AML-193 (cell line): ENCODE measurements around the gene PKD1L1.

Source experiments
- DNase-seq, 2 experiments: peaks; one replicate each; lab custom pipeline; 2025; lab: John Stamatoyannopoulos, UW

The PKD1L1 gene

DNA sequence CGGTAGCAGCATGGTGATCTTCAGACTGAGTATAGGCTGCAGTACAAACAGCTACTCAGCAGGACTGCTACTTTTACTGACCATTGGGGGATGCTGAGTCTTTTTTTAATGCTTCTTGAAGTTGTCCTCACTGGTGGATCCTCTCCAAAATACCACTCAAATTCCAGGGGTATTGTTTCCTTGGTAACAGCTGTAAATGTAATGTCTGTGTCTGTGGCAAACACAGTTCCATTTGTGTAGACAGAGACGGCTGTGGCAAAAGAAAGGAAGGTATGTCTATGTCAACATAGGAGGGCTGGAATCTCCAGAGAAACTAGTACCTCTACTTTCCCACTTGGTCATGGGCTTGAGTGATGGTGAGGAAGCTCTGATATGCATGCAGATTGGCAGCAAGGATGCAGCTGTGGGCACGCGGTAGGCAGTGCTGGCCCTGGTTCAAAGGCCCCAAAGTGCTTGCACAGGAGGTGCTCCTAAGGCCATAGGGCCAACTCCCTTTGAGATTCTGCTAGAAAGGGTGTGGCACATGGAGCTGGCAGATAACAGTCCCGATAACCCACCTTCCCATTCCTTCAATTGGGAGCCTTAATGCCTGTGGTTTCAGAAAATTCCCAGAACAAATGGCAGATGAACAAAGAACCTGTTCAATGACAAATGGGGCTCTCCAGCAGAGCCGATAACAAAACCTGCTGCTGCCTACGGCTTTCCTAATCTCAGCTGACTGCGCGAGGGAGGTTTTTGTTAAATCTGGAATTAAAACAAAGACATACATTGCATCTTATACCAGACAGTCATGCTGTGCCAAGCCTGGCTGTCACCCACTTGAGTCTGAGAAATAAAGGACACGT is 43.0 kb downstream of the PKD1L1 start:
- DNase-seq = no peak

DNA sequence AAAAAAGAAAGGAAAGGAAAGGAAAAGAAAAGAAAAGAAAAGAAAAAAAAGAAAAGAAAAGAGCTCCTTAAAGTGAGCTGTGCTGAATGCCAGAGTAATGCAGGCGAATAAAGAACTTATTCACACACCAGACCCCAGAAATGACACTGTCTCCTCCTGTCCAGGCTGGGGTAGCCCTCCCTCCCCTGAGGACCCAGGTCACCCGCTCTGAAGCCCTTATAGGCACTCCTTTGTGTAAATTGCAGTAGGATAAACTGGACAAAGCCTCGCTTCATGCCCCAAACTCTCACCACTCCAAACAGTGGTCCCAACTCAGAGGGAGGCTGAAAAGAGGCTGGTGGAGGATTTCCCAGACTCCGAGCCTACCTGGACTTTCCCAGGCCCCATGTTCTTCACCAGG is 46.3 kb downstream of the PKD1L1 start:
- DNase-seq = no peak

DNA sequence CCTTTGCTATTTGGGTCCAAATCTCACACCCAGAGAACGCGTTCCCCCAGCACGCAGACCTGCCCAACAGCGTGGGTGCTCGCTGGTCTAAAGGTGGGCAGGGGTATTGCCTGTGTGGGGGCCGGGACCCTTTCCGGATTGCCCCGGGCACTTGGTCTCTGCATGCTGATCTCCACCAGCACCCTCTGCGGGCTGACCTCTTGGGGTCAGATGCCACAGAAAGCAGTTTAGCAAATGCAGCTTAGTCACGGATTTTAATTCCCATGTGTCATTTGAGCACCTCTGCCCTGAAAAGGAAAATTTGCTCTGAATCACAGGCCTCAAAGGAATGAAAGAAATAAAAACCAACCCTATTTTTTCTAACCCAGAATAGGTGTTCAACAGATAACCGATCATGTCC is 46.7 kb downstream of the PKD1L1 start:
- DNase-seq = no peak

DNA sequence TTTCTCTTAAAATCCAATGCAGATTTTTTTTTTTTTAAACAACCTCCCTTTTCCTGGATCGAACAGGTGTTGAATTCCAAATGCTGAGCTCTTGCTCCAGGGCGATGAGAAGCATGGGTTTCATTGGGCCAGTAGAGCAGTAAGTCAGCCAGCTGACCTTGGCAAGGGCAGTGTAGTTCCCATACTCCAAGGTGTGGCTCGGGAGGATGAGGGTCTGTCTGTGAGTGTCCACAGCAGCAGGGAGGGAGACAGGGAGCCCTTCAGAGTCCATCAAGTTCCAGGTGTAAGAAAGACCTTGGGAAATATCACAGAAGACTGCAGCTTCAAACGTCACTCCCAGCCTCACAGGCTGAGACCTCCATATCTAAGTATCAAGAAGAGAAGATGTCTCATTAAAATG is 50.4 kb downstream of the PKD1L1 start:
- DNase-seq = no peak

DNA sequence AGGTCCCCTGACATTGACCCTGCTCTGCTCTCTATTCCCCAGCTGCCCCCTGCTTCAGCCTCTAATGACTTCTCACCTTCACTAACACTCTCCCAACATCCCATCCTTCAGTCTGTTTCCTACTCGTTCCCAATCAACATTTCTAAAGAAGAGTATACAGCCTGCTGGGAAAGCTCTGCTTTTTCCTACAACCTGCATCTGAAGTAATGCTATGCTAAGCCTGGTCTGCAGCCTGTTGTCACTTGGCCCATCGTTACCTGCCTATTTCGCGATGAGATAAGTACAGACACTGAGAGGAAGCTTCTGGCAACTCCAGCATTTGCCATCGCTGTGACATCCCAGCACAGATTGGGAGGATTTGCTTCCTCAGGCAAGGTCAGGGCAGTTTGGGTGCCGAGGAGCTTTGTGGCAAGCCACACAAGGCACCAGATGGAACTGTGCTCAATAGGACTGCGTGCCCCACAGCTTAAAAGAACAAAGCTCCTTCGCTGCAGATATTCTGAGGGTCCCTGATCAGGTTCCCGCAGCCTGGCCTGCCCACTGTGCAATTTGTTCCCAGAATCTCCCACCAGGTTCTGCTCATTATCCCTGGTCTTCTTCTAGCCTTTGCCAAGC is 51.4 kb downstream of the PKD1L1 start:
- DNase-seq = no peak

DNA sequence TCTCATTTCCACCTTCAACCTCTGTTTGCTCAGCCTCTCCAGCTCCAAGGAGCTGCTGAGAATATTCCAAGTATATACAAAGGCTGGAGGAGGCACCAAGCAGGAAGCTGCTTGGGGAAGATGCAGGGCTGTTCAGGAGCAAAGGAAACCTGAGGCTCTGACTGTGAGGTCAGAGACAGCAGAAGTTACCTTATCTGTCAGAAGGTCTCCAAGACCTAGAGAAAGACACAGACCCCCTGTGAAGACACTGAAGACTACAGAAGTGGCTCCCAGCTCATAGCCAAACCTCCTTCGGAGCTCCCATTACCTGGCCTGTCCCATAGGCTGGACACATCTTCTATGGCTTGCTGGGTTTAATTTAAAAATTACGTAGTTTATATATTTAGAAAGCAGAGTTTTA is 53.2 kb downstream of the PKD1L1 start:
- no peak for DNase-seq

DNA sequence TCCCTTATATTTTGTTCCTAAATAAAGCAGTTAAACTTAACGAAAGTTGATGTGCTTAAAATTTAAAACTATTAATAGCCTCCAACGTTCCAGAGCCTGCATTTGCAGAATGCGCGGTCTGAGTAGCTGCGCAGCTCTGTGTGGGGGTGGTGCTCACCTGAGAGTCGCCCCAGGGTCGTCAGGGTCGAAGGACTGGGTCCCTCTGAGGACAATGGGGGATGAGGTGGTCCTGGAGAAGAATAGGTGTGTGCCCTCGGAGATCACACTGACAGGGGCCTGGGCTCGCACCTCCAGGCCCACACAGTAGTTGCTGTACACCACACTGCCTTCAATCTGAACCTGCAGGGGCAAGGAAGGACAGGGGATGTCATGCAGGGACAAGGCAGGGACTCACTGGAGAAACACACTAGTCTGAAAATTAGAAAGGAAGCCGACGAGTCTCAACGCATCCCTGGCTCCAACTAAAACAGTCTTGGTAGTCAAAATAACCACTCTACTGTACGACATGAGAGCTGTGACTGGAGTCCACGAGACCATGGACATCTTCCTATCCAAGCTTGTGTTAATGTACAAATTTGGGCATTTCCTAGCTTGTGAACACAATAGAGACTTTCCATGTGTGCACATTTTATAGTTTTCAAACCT is 54.4 kb downstream of the PKD1L1 start:
- no peak for DNase-seq

DNA sequence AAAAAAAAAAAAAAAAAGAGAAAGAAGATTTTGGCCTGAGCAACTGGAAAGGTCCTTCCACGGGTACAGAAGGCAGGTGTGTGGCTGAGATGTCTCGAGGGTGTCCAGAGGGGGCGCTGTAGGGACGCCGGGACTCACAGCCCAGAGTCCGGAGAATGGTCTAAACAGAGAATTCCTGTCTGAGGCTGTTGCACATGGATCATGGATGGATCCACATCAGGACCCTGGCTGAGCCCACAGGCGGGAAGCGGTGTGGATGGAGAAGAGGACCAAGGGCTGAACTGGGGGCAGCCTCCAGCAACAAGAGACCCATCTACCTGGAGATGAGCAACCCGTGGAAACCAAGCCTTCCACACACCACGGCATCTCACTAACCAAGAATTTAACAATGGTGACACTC is 55.0 kb downstream of the PKD1L1 start:
- no peak for DNase-seq

DNA sequence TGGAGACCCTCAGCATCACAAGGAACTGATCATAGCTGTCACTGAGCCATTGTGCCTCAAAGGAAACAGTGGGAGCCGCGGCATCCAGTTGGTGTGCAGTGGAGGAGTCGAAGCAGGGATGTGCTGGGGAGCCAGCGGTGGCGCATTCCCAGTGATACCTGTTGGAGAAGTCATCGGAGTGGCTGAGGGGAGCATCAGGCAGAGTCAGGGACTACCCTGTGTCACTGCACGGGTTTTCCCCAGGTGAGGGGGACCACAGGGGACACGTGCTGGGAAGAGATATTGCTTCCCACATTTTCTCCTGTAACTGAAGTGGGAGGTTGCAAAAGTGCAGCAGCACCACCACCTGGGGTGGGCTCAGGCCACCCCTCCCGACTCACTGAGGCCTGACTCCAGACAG is 57.7 kb downstream of the PKD1L1 start:
- DNase-seq = no peak

DNA sequence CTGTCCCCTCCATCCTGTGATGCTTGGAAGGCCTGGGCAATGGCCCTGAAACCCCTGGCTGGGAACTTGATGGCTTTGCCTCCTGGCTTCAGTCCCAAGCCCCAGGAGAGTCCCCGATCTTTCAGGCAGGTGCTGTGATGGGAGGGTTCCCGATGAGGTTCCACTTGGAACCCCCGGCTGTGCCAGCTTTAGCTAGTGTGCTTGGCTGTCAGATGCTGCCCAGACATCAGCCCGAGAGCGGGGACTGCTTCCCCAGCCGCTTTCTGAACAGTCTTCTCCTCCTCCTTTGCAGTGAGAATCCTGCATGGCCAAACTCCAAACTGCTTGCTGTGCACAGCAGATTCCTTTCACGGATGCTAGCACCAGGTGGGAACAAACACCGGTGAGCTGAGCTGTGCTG is 58.1 kb downstream of the PKD1L1 start:
- no peak for DNase-seq

DNA sequence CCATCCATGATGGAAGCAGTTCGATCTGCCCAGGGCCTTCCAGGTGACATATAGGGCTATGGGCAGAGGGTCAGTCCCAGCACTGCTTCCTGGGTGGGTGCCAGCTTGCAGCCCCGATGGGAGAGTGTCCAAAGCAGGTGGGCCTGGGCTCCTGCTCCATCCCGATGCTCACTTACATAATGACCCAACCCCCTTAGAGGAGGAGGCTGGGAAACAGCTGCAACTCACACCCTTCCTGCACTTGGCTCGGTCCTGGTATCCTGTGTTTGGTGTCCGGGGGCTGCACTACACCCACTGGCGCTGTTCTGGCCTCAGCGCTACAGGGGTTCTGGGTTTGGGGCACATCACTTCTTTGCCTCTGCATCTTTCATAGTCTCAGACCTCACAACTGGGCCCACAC is 58.5 kb downstream of the PKD1L1 start:
- no peak for DNase-seq

DNA sequence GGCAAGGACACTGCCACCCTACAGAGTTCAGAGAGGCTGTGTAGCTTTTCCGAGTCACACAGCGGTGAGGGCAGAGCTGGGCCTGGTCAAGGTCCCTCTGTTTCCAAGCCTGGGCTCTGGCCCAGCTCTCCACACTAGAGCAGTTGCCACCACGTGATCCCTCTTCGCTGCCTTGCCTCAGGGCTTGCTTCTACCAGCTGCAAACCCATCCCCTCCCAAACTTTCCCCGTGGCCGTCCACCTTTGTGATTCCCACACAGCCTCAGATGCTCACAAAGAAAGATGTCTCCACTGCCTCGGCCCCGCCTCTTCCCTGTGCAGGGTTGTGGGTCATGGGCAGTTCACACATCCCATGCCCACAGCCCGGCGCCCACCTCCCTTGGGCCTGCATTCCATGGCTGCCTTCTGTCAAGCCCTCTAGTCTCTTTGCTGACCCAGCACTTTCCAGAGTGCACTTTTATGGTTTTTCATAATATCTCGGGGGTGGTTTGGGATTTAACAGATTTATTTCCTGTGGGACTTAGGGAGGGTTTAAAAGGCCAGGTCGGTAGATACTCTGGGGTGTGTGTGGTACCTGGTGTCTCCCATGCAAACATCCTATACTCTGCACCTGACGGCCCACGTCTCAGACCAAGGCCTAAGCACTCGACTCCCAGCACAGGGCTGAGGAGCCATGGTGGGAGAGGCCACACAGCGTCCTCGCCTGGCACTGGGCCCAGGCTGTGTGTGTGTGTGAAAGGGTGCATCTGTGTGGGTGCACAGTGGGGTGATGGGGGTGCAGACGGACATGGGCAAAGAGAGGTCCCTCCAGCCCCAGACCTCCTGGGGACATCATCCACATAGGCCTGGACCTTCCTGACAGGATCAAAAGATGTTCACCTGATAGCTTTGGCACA is 59.6 kb downstream of the PKD1L1 start:
- no peak for DNase-seq

DNA sequence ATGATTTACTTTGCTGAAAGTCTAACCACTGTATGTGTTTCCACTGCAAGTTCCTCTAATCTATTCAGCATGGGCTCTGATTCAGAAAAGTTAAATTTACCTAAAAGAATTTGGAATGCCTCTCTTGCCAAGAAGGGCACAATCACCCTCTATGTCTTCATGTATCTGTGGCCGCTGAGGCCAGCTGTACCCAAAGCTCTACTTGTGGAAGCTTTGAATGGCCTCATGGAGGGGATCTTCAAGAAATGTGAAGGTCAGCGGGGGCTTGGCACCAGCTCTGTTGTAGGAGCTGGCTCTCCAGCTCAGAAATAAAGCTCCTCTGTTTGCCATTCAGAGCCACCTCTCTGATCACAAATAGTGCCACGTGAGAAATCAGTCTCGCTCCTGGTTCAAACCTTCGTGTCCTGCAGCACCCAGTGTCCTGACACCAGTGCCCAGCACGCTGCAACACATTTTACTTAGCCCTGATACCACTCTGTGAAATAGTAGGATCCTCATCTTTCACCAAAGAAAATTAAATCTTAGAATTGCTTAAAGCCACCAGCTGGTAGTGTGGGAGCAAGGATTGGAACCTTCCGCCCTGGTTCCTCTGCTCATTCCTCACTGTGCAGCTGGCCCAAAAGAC is 61.1 kb downstream of the PKD1L1 start:
- no peak for DNase-seq

DNA sequence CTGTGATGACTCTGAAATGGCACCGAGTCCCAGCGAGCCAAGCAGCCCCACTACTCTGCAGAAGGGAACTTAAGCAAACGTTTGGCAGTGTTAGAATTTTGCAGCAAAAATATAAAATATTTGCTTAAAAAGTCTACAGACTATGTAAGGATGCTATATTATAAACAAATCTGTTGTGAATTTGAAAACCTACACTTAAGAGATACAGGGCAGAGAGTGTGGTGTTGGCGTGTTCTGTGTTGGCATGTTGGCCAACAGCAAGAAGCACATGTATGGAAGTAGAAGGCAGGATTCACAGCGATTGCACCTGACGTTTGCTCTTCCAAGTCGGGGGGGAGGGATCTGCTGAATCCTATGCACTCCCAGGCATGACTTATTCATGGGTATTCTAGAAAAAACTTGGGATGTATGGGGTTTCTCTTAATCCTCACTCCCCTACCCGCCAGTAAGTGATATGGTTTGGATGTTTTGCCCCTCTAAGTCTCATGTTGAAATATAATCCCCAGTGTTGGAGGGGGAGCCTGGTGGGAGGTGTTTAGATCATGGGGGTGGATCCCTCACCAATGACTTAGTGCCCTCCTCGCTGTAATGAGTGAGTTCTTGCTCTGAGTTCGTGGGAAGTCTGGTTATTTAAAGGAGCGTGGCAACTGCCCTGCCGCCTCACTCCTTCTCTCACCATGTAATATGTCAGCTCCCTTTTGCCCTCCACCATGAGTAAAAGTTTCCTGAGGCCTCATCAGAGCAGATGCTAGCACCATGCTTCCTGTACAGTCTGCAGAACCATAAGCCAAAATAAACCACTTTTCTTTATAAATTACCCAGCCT is 62.1 kb downstream of the PKD1L1 start:
- DNase-seq = no peak

DNA sequence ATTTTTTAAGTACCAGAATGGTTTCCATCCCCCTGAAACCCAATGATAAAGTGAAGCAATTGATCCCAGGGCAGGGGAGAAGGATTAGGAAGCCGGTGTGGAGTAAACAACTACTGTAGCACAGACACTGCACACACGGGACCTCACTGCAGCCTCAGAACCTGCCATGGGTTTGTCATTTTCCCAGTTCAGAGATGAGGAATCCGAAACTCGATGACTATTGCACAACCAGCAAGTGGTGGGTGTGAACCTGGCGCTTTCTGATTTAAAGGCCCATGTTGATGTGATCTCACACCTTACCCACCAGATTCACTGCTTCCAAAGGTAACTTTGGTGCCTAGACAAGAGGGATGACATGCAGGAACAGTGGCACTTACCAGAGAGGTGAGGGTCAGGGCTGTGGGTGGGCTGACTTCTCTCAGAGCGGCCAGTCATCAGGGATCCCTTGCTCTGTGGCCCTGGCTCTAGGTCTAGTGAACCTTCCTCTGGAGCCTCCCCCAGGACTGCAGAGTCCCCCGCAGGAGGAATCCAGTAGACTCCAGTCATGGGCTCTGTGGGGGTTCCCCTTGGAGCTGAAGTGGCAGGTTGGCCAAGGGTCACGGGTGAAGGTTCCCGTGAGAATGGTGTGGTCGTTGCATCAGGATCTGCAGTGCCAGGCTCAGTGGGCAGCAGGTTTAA is 62.8 kb downstream of the PKD1L1 start:
- DNase-seq = no peak

DNA sequence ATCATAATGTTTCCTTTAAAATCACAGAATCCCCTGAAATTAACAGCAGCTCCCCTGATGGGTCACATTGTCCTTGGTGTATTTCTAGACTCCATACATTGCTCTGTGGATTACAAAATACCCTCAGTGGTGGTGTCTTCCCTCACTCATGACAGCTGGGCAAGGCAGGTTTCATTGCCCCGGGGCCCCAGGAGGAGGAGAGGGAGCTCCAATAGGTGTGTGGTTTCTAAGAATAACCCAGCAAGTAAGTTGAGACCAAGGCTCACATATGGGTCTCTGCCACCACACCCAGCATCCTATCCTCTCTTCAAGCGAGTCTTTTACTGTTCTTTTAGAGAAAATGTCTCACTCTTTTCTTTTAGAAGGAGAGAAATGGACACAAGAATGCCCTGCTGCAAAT is 63.6 kb downstream of the PKD1L1 start:
- DNase-seq = no peak

DNA sequence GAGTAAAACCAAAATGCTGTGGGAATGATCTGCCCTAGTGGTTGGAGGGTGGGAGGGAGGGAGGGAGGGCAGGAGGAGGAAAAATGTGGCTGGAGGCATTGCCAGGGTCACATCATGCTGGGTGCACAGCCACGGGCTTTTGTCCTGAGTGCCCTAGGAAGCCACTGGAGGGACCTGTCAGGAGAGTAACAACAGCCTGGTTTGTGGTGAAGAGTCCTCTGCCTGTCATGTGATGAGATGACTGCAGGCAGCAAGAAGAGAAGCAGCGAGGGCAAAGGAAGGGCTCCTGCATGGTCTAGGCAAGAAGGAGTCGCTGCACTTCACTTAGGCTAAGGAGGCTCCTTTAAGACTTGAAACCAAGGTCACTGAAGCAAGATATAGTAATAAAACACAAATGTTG is 65.6 kb downstream of the PKD1L1 start:
- no peak for DNase-seq

DNA sequence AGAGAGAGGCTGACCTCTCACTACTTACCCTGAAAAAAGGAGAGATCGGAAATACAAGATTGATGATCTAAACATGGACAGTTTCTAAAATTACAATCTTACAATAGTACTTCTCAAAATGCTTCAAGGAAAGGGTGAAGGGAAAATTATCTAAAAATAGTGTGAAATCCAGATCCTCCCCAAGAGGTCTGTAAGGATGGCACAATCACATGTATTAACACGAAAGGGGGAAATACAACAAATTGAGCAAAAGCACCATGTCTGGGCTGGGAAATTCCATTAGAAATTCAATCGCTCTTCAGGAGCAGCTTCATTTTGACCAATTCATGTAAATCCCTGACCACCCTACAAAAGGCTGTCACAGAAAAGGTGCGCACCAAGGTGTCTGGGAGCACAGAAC is 67.0 kb downstream of the PKD1L1 start:
- DNase-seq = no peak

DNA sequence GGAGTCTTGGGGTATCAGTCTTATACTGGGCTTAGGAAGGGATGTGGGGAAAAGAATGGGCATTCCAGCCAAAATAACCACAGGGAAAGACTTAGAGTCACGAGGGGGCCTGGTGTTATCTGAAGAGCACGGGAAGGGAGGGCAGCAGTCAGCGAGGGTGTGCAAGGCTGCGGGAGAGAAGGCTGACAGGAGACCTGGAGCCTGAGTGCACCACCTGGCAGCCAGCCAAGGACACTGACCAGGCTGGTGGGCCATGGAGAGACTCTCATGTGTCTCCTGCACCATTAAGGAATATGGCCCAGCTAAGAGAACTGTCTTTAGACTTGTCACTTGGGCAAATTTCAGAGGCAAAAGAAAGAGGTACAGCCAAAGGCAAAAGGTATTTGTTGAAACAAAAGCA is 69.6 kb downstream of the PKD1L1 start:
- no peak for DNase-seq

DNA sequence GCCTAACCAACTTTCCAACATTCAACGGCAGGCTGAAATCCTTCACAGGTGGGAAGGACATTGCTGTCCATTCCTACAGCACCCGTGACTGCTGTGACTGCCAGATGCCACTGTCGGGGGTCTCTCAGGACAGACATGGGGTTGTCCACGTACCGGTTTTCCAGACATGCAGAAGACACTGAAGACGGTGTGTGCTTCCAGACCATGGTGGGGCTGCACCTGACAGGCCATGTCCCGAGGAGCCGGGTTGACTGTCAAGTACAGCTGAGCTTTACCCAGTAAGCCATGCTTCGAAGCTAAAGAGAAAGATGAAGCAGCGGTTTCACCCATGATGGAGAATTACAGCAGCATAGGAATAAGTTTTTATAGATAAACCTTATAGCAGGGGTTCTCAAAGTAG is 70.9 kb downstream of the PKD1L1 start:
- no peak for DNase-seq
